GM21447 (cell line): Measurements from ENCODE around the gene ZSCAN32.

Source experiments
- ATAC-seq: cut with Tn5 transposase; IDR thresholded peaks from one replicate; pipeline ENCODE4 v1.9.1; 2021; ENCODE audit not compliant: unreplicated experiment

Gene ZSCAN32

DNA sequence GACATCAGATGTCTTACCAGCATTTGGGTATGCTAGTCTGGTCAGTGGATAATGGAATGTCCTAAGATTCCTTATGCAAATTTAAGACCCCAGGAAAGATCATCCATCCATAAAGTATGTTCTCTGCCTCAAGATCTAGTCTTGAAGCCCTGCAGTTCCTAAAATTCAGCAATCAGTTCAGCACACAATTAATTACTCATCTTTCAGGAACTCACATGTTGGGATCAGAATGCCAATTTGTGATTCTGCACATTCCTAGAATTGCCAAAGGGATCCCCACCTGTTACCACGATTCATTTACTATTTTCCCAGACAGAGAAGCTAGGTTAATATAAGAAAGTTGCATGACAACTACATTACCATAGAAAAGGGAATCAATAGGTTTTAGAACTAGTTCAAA is 41.9 kb downstream of the ZSCAN32 start:
- no peak for ATAC-seq

DNA sequence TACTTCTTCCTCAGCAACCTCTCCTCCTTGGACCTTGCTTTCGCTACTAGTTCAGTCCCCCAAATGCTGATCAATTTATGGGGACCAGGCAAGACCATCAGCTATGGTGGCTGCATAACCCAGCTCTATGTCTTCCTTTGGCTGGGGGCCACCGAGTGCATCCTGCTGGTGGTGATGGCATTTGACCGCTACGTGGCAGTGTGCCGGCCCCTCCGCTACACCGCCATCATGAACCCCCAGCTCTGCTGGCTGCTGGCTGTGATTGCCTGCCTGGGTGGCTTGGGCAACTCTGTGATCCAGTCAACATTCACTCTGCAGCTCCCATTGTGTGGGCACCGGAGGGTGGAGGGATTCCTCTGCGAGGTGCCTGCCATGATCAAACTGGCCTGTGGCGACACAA is 44.7 kb downstream of the ZSCAN32 start:
- ATAC-seq = no peak

DNA sequence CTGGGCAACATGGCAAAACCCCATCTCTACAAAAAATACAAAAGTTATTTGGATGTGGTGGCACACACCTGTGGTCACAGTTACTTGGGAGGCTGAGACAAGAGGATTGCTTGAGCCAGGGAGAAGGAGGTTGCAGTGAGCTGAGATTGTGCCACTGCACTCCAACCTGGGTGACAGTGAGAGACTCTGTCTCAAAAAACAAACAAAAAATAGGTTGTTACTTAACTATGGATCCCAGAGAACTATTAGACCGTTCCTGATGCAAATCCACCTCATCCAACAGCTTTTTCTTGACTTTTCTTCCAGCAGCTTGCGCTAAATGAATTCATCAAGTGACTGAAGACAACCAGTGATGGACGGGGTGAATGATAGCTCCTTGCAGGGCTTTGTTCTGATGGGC is 45.2 kb downstream of the ZSCAN32 start, which contains the start of gene OR2C1:
TSS of gene OR2C1 (plus strand) at position 301 of the 400 bp plus-strand sequence. CDS start at position 353, 52 bp downstream.
- no peak for ATAC-seq

DNA sequence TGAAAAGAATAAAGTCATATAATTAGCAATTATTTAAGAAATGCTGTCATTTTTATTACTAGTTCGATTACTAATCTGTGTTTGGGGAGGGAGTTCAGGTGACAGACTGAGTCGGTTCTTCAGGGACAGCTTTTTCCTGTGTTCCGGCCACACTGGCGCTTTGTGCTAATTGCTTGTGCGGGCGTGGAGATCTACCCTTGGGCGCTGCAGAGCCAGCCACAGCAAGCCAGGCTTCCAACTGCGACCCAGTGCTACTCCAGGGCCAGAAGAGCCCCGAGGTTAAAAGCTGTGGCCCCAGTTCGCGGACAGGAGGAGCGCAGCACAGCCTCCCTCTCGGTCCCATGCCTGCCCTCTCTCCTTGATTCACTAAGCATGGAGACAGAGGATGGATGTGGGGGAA is 51.6 kb downstream of the ZSCAN32 start:
- ATAC-seq = no peak

DNA sequence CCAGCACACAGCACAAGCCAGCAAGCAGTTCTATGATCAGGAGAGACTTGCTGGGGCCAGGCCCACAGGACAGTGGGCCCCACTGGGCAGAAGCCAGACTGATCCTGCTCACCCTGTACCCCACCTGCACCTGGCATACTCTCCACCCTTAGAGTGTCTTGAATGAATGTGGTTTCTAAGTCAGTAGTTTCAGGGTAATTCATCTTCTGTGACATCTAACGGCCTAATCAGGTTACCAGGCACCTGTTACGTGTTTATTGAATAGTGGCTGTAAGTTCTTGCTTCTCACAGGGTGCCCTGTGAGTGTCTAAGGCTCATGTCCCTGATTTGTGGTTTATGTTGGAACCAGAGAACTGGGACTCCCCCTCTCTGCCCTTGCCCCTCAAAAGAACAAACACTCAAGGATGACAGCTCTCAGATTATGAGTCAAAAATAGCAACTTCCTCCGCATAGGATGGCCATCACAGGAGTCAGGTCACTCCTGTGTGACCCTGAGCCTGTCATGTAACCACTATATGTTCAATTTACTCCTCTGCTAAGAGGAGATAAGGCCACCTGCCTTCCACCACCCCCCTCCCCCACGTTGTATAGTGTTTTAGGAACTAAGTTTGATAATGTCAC is 52.1 kb downstream of the ZSCAN32 start:
- no peak for ATAC-seq

DNA sequence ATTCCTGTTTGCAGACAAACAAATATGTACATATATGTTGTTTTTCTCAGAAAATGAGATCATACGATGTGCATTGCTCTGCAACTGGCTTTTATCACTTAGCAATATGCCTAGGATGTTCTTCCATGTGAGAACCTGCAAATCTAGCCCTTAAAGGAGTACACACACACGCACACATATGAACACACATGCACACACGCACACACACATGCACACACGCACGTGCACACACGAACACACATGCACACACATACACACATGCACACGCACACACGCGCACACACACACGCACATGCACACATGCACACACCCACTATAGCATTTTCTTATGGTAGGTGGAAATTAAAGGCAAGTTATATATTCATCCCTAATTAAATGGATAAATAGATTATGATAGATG is 53.2 kb downstream of the ZSCAN32 start:
- no peak for ATAC-seq

DNA sequence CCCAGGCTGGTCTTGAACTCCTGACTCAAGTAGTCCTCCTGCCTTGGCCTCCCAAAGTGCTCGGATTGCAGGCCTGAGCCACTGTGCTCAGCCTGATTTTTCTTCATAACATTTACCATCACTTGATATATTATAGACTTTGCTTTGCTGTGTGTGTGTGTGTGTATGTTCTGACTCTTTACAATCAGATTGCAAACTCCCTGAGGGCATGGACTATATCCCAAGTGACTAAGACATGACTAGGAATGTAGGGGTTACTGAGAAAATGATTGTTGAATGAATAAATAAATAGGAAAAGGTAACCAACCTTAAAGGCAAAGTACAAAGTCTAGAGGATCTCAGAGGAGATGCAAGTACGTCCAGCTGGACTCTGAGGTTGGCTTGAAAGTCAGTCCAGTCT is 54.8 kb downstream of the ZSCAN32 start:
- ATAC-seq = no peak
